Inflammatory macrophage (primary cell): ENCODE results near the gene BDP1.
"Not testable (repeated sequence)": the region's sequence is repeated elsewhere in the genome, so short reads cannot be mapped to it uniquely, and the experiment has no call there.

Source experiments
- DNase-seq, 2 donors: peaks; one replicate each; pipeline ENCODE4 v3.0.0-alpha.2; 2020 to 2022
- total RNA-seq, 18 experiments: gene quantifications; one replicate each; lab custom pipeline; 2026; ENCODE audit warnings: mixed read lengths in 6 of 18, inconsistent platforms in 2 of 18; lab: John Stamatoyannopoulos, UW

Gene BDP1
- 57.2 to 126 (median 92.5) reads per million in 18 experiments for total RNA-seq

DNA sequence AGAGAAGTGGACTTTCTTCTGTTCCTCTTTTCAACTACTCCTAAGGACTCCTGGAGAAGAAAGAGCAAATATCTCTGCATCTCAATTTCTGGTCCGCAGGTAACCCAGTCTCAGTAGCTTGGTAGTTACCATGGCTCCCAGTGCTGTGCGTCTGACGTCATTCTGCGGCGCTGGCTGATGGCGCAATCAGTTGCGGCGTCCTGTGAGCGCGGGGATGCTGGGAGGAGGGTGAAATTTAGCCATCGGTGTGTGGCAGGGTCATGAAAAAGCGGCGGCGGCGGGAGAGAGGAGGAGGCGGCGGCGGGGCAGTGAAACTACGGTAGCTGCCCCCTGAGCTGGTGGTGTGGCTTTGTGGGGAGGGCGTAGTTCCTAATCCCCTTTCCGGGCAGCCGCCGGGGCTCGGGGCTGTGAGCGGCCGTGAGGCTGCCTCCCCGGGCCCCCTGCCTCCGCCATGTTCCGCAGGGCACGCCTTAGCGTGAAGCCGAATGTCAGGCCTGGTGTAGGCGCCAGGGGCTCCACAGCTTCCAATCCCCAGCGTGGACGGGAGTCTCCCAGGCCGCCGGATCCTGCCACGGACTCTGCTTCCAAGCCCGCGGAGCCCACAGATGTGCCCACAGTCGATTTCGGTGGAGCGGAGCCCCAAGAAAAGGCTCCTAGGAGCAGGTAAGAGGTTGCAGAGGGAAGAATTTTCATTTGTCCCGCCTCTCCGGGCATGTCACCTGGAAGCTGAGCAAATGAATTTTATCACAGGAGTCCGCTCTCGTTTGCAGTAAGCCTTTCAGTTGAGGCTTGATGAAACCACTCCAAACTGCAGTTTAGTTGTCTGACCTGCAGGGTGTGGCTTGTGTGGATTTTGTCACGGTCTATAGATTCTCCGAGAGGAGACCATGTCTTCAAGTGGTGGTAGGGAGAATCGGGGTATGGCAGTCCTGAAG lies at the start of gene BDP1:
Gene BDP1 (plus strand): TSS at position 225 of the 935 bp plus-strand sequence. CDS start 227 bp downstream, at position 452.
- peak; percentile 92 to 94 for DNase-seq

GRCh38 chr5:71410088-71410487 lies 45.4 kb upstream of the BDP1 start:
- DNase-seq = not testable (repeated sequence)

DNA sequence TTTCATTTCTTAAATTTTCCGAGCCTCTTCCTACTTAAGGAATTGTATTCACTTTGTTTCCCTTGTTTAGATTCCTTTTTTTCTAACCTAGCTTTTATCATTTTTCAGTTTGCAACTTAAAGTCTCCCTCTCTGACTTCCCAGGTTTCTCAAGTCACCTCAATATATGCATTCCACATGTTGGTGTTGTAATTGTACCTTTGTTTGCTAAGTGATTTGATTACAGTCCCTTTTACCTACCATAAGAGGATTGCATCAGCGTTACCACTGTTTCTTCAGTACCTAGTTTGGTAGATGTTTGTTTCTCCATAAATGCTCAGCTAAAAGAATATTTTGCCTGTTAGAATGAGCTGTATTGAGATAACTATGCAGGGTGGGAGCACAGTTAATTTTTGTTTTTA lies 39.8 kb upstream of the BDP1 start:
- not testable (repeated sequence) for DNase-seq

GRCh38 chr5:71418026-71418425 lies 37.4 kb upstream of the BDP1 start:
- DNase-seq = not testable (repeated sequence)

- not testable (repeated sequence) for DNase-seq
These were observed 34.2 kb upstream of the BDP1 start for GRCh38 chr5:71421278-71421677.

GRCh38 chr5:71423896-71424295 lies 31.6 kb upstream of the BDP1 start:
- DNase-seq = peak in 1 of 2 donors; percentile 0

DNA sequence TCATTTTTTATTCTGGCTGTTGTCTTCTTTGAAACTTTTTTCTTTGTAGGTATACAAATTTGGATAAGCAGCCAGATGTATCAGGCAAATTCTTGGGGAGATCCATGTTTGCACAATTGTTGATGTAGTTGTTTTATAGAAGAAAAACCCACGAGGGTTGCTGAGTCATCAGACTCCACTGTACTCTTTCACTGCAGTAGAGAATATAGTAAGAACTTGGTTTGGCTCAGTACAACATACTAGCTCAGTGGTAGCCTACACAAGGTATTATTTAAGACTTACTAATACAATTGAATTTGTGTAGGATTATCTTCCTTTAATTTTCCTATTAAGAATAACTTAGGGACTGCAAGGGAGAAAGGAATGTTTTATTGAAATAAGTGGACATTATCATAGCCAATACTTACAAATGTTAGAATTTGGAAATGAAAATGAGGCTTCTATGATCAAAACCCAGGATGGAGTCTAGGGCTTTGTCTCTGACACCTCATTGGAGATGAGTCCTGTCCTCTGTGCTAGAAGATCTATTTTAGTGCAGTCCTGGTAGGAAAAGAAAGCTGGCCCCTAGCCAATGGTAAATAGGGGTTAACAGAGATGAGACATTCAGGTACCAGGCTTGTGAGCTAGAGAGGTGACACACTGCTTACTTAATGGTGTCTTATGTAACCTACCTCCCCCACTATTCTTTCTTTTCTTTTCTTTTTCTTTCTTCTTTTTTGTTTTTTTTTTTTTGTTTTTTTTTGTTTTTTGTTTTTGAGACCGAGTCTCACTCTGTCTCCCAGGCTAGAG lies 28.6 kb upstream of the BDP1 start:
- DNase-seq = not testable (repeated sequence)

- DNase-seq = not testable (repeated sequence)
These were observed 23.0 kb upstream of the BDP1 start for GRCh38 chr5:71432410-71432809.

DNA sequence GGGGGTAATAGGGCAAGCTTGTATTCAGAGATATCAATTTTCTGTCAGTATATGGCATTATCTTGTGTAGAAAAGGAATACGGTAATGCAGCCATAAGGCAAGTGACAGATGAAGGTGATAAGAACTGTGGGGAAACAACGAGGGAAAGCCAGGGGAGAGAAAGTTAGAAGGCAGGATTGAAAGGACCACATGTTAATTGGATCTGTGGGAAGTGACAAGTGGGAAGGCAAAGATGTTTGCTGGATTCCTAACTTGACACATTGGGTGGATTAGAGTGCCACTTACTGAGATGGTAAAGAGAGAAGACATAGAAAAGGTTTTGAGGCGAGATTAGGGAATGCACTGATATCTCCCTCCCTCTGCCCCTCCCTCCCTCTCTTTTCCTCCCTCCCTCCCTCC lies 20.6 kb upstream of the BDP1 start:
- DNase-seq = not testable (repeated sequence)

DNA sequence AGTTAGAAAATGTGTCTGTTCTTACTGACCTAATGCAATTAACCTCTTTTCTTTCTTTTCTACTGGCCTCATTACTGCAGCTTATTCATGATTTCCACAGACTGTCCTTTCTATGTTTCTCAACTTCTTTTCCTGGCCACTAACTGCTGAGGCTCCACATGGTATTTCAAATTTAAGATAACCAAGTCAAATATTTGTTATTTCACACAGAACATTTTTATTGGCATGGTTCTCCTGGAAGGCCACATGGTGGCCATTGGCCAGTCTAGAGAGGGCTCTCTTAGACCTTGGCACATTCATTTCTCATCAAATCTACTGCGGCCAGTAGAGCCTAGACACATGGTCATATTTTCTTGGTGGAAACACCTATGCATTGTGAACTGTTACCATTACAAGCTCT lies 13.9 kb upstream of the BDP1 start:
- not testable (repeated sequence) for DNase-seq

DNA sequence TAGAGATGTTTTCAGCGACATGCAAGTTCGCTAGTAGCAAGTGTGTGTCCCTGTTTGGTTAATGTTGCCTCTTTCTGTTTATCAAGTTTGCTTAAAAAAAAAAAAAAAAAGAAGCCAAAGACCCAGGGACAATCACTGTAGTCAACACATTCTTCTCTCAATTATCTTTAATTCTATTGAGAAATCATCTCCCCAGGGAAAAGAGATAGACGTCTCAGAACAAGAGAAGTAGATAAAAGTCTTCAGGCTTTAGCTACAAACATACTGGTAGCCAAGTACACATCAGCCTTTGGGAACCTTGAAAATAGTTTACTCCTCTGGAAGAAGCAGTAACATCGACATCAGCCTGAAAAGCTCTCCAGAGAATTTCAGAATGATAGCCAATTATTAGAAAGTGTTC lies 11.6 kb upstream of the BDP1 start:
- not testable (repeated sequence) for DNase-seq

- not testable (repeated sequence) for DNase-seq
These were observed 10.4 kb upstream of the BDP1 start for GRCh38 chr5:71445015-71445414.

DNA sequence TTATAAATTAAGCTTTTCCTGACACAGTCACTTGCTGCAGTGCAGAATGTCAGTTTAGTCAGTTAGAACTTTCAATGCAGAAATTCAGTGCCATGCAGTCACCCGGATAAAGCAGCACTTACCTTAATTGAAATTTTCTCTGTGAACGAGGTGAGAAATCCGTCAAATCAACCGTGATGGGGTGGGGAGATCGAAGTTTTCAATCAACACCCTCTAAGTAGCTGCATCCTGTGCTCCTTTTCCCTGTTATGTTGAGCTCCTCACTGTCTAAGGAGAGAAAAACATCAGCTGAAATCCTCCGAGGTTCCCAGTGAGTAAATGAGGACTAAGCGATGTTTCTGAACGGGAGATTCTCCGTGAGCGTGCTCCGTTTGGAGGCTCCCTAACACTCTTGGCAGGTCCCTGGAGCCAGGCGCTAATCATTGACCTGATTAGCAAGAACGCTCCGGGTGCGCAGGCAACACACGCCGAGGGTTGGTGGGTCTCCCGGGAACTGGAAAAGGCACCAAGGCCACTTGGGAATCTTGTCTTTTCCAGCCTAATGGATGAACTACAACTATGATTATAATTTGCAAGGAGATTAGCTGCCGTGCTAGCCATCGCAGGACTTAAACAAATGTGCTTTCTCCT lies 9.8 kb upstream of the BDP1 start:
- DNase-seq = not testable (repeated sequence)

- not testable (repeated sequence) for DNase-seq
These were observed 8.8 kb upstream of the BDP1 start for GRCh38 chr5:71446540-71447216.

- peak in 1 of 2 donors; percentile 16 for DNase-seq
These were observed 8.1 kb upstream of the BDP1 start for GRCh38 chr5:71447218-71447808.

- no peak for DNase-seq
These were observed 2.6 kb upstream of the BDP1 start for GRCh38 chr5:71452876-71453275.

DNA sequence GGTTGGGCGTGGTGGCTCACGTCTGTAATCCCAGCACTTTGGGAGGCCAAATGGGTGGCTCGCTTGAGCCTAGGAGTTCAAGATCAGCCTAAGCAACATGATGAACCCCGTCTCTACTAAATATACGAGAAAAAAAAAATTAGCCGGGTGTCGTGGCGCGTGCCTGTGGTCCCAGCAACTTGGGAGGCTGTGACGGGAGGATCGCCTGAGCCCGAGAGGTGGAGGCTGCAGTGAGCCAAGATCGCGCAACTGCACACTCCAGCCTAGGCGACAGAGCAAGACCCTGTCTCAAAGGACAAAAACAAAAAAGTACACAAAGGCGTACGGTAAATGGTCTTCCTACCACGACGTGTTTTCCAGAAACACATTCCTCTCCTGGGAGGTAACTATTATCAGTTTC lies 538 bp upstream of the BDP1 start:
- DNase-seq = no peak

- peak in 1 of 2 donors; percentile 12 for DNase-seq
These were observed 902 bp downstream of the BDP1 start for GRCh38 chr5:71456362-71456743.

GRCh38 chr5:71457106-71457505 lies 1.7 kb downstream of the BDP1 start:
- DNase-seq = no peak

DNA sequence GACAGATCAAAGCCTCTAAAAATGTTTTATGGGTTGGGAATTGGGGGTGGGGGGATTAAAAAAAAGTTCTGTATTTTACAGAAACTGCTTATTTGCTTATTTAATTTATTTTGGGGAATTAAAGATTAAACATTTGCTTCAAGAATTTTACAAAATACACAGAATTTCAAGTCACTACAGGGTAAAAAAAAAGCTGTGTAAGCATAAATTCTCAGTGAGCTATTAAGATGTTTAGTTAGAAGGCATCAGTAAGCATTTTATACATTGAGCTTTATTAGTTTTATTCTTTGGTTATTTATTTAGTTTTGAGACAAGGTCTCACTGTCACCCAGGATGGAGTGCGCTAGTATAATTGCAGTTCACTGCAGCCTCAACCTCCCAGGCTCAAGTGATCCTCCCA lies 5.2 kb downstream of the BDP1 start:
- DNase-seq = no peak

DNA sequence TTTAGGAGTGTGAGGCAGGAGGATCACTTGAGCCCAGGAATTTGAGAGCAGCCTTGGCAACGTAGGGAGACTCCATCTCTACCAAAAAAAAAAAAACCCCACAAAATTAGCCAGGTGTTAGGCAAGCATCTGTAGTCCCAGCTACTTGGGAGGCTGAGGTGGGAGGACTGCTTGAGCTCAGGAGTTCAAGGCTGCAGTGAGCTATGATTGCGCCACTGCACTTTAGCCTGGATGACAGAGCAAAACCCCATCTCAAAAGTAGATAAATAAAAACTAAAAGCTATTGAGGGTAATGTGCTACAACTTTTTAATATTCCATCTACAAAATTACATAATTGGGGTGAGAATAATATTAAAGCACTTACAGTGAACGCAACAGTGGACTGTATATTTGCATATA lies 5.9 kb downstream of the BDP1 start:
- DNase-seq = no peak

DNA sequence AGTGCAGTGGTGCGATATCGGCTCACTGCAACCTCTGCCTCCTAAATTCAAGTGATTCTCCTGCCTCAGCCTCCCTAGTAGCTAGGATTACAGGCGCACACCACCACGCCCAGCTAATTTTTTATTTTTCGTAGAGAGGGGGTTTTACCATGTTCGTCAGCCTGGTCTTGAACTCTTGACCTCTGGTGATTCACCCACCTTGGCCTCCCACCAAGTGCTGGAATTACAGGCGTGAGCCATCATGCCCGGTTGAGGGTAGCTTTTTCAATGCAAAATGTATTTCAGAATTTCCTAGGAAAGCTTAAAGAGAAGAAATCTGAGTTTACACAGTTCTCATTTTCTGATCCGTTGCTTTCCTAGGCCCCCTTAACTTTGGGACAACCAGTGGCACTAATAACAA lies 15.7 kb downstream of the BDP1 start:
- DNase-seq = no peak
